AG10803 (cell line): ENCODE data around the gene GBE1.

Experiments
- DNase-seq: peaks from one replicate; pipeline ENCODE4 v3.0.0; 2010; ENCODE audit warnings: low read depth
- H3K4me3 ChIP-seq: 2 replicates; pipeline ENCODE4 v1.5.1; 2011; ENCODE audit warnings: mild to moderate bottlenecking, low read length, control low read depth
- CTCF ChIP-seq: conservative IDR thresholded peaks from 2 replicates; pipeline ENCODE4 v1.5.1; 2011; ENCODE audit warnings: mild to moderate bottlenecking, low read length, control low read depth, inconsistent platforms

Gene GBE1

DNA sequence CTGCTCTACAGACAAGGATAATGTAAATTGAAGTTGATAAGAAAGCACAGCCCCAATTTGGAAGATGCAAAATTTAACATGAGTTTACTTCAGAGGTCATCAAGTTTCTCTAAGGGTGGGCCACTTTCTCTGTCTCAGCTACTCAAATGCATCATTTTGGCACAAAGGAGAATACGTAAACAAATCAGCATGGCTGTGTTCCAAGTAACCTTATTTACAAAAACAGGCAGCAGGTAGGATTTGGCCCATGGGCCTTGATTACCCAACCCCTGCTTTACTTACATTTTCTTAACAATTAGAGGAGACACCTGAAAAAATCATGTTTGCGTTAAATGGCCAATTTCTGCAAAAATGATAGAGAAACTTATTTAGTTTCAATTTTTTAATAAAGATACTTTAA, 181.7 kb downstream of the GBE1 start:
- H3K4me3 ChIP-seq = no peak overlapping the region
- TF ChIP-seq CTCF = no peak
- no peak for DNase-seq

DNA sequence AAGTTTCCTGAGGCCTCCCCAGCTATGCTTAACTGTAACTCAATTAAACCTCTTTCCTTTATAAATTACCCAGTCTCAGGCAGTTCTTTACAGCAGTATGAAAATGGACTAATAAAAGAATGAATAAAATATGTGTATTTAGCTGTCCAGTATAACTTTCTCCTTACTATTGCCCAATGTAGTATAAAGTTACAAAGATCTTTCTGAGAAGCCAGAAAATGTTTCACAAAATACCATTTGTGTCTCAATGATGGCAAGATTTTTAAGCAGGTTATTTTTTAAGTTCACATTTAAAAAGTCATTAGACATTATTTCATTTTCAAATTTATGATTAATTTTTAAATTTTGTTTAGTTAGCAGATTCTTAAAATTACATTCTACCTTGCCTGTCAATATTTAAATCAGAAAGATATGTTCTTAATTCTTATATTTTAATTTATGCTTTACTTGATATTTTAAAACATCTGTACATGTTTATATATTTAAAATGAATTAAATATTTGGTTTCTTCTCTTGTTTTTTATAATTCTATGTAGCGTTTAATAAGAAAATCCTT, 189.2 kb downstream of the GBE1 start:
- H3K4me3 ChIP-seq = no peak overlapping the region
- TF ChIP-seq CTCF = no peak
- DNase-seq = no peak

DNA sequence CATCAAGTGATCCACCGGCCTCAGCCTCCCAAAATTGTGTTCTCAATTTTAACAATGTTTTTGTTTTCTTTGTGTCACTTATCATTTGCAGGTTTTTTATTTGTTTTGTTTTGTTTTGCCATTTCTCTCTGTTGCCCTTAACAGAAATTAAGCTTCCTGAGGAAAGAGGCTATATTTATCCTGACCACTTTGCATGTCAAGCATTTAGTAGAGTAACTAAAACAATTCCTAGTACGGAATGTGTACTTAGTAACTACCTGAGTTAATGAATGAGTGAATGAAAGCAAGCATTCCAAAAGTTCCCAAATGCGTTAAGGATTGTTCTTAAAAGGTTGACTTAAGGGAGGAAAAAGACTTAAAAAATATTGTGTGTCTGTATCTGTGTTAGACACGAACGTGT, 193.1 kb downstream of the GBE1 start:
- no peak for DNase-seq
- TF ChIP-seq CTCF = no peak
- H3K4me3 ChIP-seq = no peak overlapping the region

DNA sequence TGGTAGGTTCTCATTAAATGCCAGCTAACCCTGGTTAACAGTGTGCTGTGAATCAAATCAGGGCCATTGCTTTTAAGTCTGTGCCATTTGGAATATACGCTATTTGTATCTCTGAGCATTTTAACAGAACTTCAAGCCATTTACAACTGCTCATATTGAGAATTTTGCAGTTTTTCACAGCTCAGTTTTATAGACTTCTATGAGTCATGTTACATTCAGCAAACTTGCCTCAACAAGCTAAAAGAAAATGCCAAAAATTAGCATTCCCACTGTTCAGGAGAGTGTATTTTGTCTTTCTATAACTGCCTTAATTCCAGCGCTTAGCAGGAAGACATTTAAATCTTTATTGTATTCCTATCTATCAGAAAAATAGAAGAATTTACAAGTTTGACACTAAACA, 196.4 kb downstream of the GBE1 start:
- H3K4me3 ChIP-seq = no peak overlapping the region
- no peak for DNase-seq

DNA sequence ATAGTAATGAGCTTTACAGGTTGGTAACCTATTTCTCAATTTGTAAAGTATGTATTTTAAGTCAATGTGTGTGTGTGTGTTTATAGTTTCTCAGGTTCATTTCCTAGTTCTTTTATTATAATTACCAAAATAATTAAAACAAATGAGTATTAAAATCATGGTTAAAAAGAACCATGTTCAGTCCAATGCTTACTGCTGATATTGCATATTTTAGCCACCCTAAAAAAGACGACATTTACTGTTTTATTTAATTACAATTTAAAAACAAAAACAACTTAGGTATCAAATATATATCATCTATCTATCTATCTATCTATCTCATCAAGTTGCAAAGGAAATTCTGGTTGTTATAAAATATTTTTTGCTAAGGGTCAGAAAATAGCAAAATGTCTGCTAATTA, 203.3 kb downstream of the GBE1 start:
- no peak overlapping the region for H3K4me3 ChIP-seq
- no peak for TF ChIP-seq CTCF
- DNase-seq = no peak

More for the DNA sequence above, 196.4 kb downstream of the GBE1 start:
- no peak for TF ChIP-seq CTCF

GRCh38 chr3:81554801-81555200, 206.6 kb downstream of the GBE1 start:
- no peak for DNase-seq

More at GRCh38 chr3:81554801-81555200, 206.6 kb downstream of the GBE1 start:
- no peak overlapping the region for H3K4me3 ChIP-seq
- no peak for TF ChIP-seq CTCF
